ENCODE results near the gene ERO1B.
"Not testable (repeated sequence)": the region's sequence is repeated elsewhere in the genome, so short reads cannot be mapped to it uniquely, and the experiment has no call there.

Gene ERO1B

DNA sequence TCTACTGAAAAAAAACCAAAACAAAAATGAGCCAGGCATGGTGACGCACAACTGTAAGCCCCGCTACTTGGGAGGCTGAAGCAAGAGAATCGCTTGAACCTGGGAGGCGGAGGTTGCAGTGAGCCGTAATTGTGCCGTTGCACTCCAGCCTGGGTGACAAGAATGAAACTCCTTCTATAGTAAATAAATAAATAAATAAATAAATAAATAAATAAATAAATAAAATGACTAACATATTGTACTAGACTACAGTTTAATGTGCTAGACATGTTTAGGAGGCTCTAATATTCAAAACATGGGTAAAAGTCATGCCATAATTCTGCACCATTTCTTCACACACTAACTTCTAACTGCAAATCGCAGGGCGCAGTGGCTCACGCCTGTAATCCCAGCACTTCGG is 33.3 kb upstream of the ERO1B start:
- Histone ChIP-seq H3K4me1 (ENCODE audit: control insufficient read depth, low read depth, low read length) (peaks cover 6% of the 10 kb centered on the region), H3K9ac (ENCODE audit: low read length) (no peak overlapping the region), H3K9me3 (ENCODE audit: control insufficient read depth, low read depth, low read length) (no peaks in the 10 kb centered on the region), H3K4me3 (ENCODE audit: low read length) (no peak overlapping the region), H3K27ac (ENCODE audit: low read length) (no peak overlapping the region), H3K36me3 (ENCODE audit: control insufficient read depth, low read depth, low read length) (no peaks in the 10 kb centered on the region), H3K27me3 (ENCODE audit: control insufficient read depth, insufficient read depth, low read length) (no peaks in the 10 kb centered on the region)

DNA sequence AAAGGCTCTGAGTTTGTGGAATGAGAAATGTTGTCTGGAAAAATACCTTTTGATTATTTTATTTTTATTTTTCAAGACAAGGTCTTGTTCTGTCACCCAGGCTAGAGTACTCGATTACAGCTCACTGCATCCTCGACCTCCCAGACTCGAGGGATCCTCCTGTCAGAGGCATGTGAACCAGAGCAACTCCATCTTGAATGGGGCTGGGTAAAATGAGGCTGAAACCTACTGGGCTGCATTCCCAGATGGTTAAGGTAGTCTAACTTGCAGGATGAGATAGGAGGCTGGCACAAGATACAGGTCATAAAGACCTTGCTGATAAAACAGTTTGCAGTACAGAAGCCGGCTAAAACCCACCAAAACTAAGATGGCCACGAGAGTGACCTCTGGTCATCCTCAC is 32.3 kb upstream of the ERO1B start:
- not testable (repeated sequence) for H3K9ac ChIP-seq (ENCODE audit: low read length)

DNA sequence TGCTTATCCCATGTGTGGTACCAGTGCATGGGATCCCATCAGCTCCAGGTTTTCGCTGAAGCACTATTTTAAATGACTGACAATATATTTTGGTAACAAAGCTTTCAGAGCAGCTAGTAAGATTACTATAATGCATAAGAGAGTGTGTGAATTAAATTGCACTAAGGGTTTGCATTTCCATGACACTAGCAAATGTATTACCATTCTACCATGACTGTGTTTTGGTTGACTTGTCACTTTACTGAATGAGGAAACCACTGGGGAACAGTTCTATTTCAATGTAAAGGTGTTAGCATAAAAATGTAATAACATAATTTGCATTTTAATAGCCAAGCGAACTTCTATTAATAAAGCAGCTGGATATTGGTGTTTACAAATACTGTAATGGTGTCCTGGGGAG is 31.7 kb upstream of the ERO1B start:
- Histone ChIP-seq H3K36me3 (ENCODE audit: control insufficient read depth, low read depth, low read length) (no peaks in the 10 kb centered on the region), H3K4me1 (ENCODE audit: control insufficient read depth, low read depth, low read length) (peaks cover 6% of the 10 kb centered on the region), H3K27ac (ENCODE audit: low read length) (no peak overlapping the region), H3K9ac (ENCODE audit: low read length) (no peak overlapping the region), H3K9me3 (ENCODE audit: control insufficient read depth, low read depth, low read length) (no peaks in the 10 kb centered on the region), H3K4me3 (ENCODE audit: low read length) (no peak overlapping the region), H3K27me3 (ENCODE audit: control insufficient read depth, insufficient read depth, low read length) (no peaks in the 10 kb centered on the region)

More for the DNA sequence above, 32.3 kb upstream of the ERO1B start:
- H3K9me3 ChIP-seq (ENCODE audit: control insufficient read depth, low read depth, low read length); H3K4me3 ChIP-seq (ENCODE audit: low read length); H3K27me3 ChIP-seq (ENCODE audit: control insufficient read depth, insufficient read depth, low read length); H3K4me1 ChIP-seq (ENCODE audit: control insufficient read depth, low read depth, low read length); H3K27ac ChIP-seq (ENCODE audit: low read length); H3K36me3 ChIP-seq (ENCODE audit: control insufficient read depth, low read depth, low read length): not testable (repeated sequence)

DNA sequence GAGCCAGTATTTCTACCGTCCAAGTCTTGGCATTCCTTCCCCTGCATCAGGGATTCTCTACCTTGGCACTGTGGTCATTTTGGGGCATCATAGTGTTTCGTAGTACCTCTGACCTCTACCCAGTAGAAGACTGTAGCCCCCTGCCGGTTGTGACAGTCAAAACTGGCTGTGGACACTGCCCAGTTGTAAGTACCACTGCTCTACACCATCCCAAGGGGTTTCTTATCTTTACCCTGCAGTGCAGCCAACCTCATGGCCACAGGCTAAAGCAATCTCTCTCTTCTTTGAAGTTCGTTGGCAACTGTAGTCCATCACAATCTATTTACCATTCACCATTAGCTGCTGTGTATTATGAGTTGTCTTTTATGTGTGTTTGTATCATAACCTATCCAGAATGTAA is 29.3 kb upstream of the ERO1B start:
- H3K9ac ChIP-seq (ENCODE audit: low read length), result no peak overlapping the region
- no peaks in the 10 kb centered on the region for H3K27me3 ChIP-seq (ENCODE audit: control insufficient read depth, insufficient read depth, low read length)
- H3K36me3 ChIP-seq (ENCODE audit: control insufficient read depth, low read depth, low read length), result no peaks in the 10 kb centered on the region
- H3K4me3 ChIP-seq (ENCODE audit: low read length), result no peak overlapping the region
- peaks cover 6% of the 10 kb centered on the region for H3K4me1 ChIP-seq (ENCODE audit: control insufficient read depth, low read depth, low read length)
- no peaks in the 10 kb centered on the region for H3K9me3 ChIP-seq (ENCODE audit: control insufficient read depth, low read depth, low read length)
- H3K27ac ChIP-seq (ENCODE audit: low read length), result no peak overlapping the region

DNA sequence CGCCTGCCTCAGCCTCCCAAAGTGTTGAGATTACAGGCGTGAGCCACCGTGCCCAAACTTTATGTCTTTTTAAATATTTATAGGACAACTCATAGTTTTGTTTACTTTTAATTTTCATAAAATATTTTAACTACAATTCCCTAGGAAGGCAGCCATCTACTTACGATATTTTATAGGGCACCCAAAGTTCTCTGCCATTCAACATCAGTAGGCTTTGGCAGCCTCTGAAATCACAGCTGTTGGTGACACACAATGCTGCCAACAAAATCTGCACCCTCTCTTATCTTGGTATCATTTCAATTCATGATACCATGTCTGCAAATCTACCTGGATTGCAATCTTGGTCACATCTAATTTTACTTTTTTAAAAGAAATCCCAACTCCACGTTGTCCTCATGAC is 27.1 kb upstream of the ERO1B start:
- Histone ChIP-seq H3K36me3 (ENCODE audit: control insufficient read depth, low read depth, low read length) (no peaks in the 10 kb centered on the region), H3K27ac (ENCODE audit: low read length) (no peak overlapping the region), H3K27me3 (ENCODE audit: control insufficient read depth, insufficient read depth, low read length) (no peaks in the 10 kb centered on the region), H3K4me1 (ENCODE audit: control insufficient read depth, low read depth, low read length) (peaks cover 6% of the 10 kb centered on the region), H3K4me3 (ENCODE audit: low read length) (no peak overlapping the region), H3K9ac (ENCODE audit: low read length) (no peak overlapping the region), H3K9me3 (ENCODE audit: control insufficient read depth, low read depth, low read length) (no peaks in the 10 kb centered on the region)

DNA sequence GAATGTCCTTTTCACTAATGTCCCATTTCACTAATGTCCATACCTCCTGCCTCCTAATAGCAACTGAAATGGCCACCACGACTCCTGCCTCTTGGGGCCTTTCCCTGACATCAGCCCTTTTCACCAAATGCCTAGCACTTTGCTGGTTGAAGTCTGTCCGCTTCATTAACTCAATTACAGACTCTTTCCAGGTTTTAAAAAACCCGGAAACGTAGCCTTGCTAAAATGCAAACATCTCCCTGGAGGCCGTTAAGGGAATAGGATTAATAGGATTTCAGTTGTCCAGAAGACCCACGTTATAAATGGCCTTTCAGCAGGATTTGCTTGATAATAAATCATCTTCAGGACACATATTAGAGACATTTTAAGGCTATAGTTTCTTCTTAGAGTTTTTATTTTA is 25.7 kb upstream of the ERO1B start:
- no peaks in the 10 kb centered on the region for H3K4me1 ChIP-seq (ENCODE audit: control insufficient read depth, low read depth, low read length)
- no peak overlapping the region for H3K9ac ChIP-seq (ENCODE audit: low read length)
- H3K9me3 ChIP-seq (ENCODE audit: control insufficient read depth, low read depth, low read length), result no peaks in the 10 kb centered on the region
- H3K27me3 ChIP-seq (ENCODE audit: control insufficient read depth, insufficient read depth, low read length), result no peaks in the 10 kb centered on the region
- no peak overlapping the region for H3K27ac ChIP-seq (ENCODE audit: low read length)
- H3K4me3 ChIP-seq (ENCODE audit: low read length), result no peak overlapping the region
- H3K36me3 ChIP-seq (ENCODE audit: control insufficient read depth, low read depth, low read length), result no peaks in the 10 kb centered on the region

DNA sequence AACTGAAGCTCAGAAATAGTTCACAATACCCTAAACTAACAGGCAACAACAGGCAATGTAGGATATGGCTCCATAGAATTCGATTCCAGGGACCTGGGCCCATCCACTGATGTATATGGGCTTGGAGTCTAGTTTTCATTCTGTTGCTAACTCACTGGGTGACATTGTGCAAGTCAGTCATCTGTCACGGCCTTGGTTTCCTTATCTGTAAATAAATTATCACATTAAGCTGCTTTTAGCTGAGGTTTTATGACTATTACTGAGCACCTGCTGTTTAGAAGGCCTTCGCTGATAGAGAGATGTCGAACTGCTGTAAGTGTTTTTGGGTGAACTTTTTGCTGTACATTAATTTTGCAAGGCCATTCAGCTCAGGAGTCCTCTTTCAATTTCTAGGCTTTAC is 22.9 kb upstream of the ERO1B start:
- Histone ChIP-seq H3K9me3 (ENCODE audit: control insufficient read depth, low read depth, low read length) (no peaks in the 10 kb centered on the region), H3K27me3 (ENCODE audit: control insufficient read depth, insufficient read depth, low read length) (no peaks in the 10 kb centered on the region), H3K4me1 (ENCODE audit: control insufficient read depth, low read depth, low read length) (no peaks in the 10 kb centered on the region), H3K36me3 (ENCODE audit: control insufficient read depth, low read depth, low read length) (no peaks in the 10 kb centered on the region), H3K4me3 (ENCODE audit: low read length) (no peak overlapping the region), H3K27ac (ENCODE audit: low read length) (no peak overlapping the region), H3K9ac (ENCODE audit: low read length) (no peak overlapping the region)

DNA sequence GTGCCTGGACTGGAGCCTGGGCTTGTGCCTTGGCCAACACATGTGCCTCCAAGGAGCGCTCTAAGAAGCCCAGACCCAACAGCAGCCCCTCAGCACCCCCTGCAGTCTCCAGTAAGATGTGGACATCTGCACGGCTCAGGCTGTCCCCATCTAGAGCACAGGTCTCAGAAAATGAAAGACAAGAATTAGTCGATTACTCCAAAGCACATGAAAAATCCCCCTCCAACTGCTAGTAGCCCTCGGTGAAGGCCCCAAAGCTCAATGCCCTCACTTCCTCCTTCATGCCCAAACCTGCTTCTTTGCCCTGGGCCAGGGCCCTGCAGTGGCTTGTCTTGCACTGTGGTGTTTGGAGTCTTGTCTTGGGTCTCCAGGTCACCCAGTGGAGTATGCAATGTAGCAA is 21.9 kb upstream of the ERO1B start:
- Histone ChIP-seq H3K27me3 (ENCODE audit: control insufficient read depth, insufficient read depth, low read length) (no peaks in the 10 kb centered on the region), H3K9me3 (ENCODE audit: control insufficient read depth, low read depth, low read length) (no peaks in the 10 kb centered on the region), H3K4me1 (ENCODE audit: control insufficient read depth, low read depth, low read length) (no peaks in the 10 kb centered on the region), H3K36me3 (ENCODE audit: control insufficient read depth, low read depth, low read length) (no peaks in the 10 kb centered on the region), H3K27ac (ENCODE audit: low read length) (no peak overlapping the region), H3K4me3 (ENCODE audit: low read length) (no peak overlapping the region), H3K9ac (ENCODE audit: low read length) (no peak overlapping the region)

DNA sequence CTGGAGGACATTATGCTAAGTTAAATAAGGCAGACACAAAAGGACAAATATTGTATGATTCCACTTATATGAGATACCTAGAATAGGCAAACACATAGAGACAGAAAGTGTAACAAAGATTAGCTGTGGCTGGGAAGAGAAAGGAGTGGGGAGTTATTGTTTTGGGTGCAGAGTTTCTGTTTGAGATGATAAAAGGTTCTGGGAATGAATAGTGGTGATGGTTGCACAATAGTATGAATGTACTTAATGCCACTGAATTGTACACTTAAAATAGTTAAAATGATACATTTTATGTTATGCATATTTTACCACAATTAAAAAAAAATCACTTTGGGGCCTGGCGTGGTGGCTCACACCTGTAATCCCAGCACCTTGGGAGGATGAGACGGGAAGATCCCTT is 21.2 kb upstream of the ERO1B start:
- Histone ChIP-seq H3K4me1 (ENCODE audit: control insufficient read depth, low read depth, low read length) (no peaks in the 10 kb centered on the region), H3K9me3 (ENCODE audit: control insufficient read depth, low read depth, low read length) (no peaks in the 10 kb centered on the region), H3K9ac (ENCODE audit: low read length) (no peak overlapping the region), H3K27me3 (ENCODE audit: control insufficient read depth, insufficient read depth, low read length) (no peaks in the 10 kb centered on the region), H3K27ac (ENCODE audit: low read length) (no peak overlapping the region), H3K36me3 (ENCODE audit: control insufficient read depth, low read depth, low read length) (no peaks in the 10 kb centered on the region), H3K4me3 (ENCODE audit: low read length) (no peak overlapping the region)

DNA sequence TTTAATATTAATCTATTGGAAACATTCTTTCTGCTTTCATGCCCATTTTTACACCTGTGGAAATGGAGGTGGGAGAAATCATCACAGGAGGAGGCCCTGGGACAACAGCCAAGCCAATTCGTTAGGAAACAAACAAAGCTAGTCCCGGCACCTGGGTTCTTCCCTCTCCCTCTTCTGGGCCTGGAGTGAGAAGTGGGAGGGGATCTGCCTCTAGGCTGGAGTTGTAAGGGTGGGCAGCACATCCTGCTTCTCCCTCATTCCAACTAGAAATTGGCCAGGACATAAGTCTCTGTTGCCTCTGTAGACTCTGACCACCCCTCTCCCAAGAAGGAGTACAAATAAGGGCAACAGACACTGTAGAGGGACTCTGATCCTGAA is 20.2 kb upstream of the ERO1B start:
- Histone ChIP-seq H3K9me3 (ENCODE audit: control insufficient read depth, low read depth, low read length) (no peaks in the 10 kb centered on the region), H3K27me3 (ENCODE audit: control insufficient read depth, insufficient read depth, low read length) (no peaks in the 10 kb centered on the region), H3K36me3 (ENCODE audit: control insufficient read depth, low read depth, low read length) (no peaks in the 10 kb centered on the region), H3K27ac (ENCODE audit: low read length) (no peak overlapping the region), H3K4me1 (ENCODE audit: control insufficient read depth, low read depth, low read length) (no peaks in the 10 kb centered on the region), H3K9ac (ENCODE audit: low read length) (no peak overlapping the region), H3K4me3 (ENCODE audit: low read length) (no peak overlapping the region)

DNA sequence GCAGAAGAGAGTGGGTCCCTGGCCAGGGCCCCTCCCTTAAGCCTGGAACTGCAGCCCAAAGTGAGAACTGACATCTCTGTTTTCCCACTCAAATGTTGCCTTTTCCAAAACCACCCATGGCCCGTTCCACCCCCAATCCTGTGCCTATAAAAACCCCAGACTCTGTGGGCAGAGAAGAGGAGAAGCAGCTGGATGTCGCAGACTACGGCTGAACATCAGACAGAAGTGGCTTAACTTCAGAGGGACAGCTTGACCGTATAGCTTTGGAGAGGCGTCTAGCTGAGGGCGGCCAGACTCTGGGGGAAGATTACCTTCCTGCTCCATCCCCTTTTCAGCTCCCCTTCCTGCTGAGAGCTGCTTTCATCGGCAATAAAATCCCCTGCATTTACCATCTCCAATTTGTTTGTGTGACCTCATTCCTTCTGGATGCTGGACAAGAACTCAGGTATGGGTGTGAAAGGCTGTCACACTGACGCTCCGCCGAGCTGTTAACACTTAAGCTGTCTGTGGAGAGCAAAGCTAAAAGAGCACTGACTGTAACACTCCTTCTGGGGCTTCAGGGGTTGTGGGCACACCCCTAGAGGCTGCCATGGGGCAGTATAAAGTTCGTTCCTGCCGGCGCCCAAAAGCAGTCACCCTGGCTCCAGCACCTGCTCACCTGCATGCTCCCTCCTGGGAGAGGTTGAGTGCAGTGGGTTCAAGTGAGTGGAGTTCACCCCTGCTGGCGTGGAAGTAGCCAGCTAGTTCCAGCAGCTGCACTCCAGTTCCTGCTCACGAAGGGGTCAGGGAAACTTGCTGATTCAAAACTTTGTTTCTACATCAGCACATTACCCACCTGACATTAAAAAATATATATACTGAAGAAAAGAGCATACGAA is 19.6 kb upstream of the ERO1B start:
- no peaks in the 10 kb centered on the region for H3K36me3 ChIP-seq (ENCODE audit: control insufficient read depth, low read depth, low read length)
- no peaks in the 10 kb centered on the region for H3K4me1 ChIP-seq (ENCODE audit: control insufficient read depth, low read depth, low read length)
- no peak overlapping the region for H3K4me3 ChIP-seq (ENCODE audit: low read length)
- no peaks in the 10 kb centered on the region for H3K9me3 ChIP-seq (ENCODE audit: control insufficient read depth, low read depth, low read length)
- no peak overlapping the region for H3K27ac ChIP-seq (ENCODE audit: low read length)
- H3K9ac ChIP-seq (ENCODE audit: low read length), result no peak overlapping the region
- no peaks in the 10 kb centered on the region for H3K27me3 ChIP-seq (ENCODE audit: control insufficient read depth, insufficient read depth, low read length)

DNA sequence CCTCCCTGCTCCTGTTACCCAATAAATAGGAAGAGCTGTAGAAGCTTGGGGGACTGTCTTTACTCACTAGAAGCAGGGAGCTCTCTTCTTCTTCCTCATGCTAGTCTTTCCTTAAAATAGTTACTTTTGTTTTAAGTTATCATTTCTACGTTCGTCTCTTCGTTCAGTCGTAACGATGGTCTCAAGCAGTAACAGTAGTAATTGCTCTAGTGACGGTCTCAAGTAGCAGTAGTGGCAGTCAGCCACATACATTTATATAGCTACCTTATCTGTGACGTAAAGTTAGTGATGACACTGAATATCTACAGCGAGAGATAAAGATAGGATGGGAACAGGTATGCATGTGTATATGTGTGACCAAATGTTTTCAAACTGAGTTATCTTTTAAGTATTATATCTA is 15.4 kb upstream of the ERO1B start:
- Histone ChIP-seq H3K4me1 (ENCODE audit: control insufficient read depth, low read depth, low read length) (no peaks in the 10 kb centered on the region), H3K36me3 (ENCODE audit: control insufficient read depth, low read depth, low read length) (no peaks in the 10 kb centered on the region), H3K4me3 (ENCODE audit: low read length) (no peak overlapping the region), H3K27ac (ENCODE audit: low read length) (no peak overlapping the region), H3K27me3 (ENCODE audit: control insufficient read depth, insufficient read depth, low read length) (no peaks in the 10 kb centered on the region), H3K9ac (ENCODE audit: low read length) (no peak overlapping the region), H3K9me3 (ENCODE audit: control insufficient read depth, low read depth, low read length) (no peaks in the 10 kb centered on the region)

Data from iPS-18a (cell line).